GM21737 (cell line): ENCODE measurements around the gene KLC4.
A peak's percentile ranks its signal among the peaks of the same experiment; 100 is the strongest.

Experiments
- ATAC-seq: cut with Tn5 transposase; IDR thresholded peaks from one replicate; pipeline ENCODE4 v1.9.1; 2021; ENCODE audit warnings: mild to moderate bottlenecking, moderate library complexity; ENCODE audit not compliant: unreplicated experiment

KLC4 gene

GRCh38 chr6:43059168-43060033 lies at the start of gene KLC4, which contains the start of gene MRPL2:
KLC4 (plus strand) TSS chr6:43059631; CDS start chr6:43061336, 1,705 bp downstream.
MRPL2 (minus strand) TSS chr6:43059434; CDS start chr6:43059381, 53 bp downstream.
- ATAC-seq = peak; percentile 78

DNA sequence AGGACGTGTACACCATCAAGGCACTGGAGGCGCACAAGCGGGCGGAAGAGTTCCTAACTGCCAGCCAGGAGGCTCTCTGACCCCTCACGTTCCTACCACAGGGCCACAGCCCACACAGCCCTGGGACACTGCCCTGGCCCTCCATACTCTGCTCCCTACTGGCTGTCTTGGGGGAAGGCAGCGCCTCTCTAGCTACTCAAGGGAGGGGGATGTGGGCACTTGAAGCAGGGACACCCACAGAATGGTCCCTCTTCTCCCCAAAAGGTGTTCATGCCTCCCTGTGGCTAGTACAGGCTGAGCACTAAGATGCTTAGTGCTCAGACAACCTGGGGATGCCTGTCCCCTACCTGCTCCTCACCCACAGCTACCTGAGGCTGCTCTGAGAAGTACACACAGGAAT lies 48.2 kb upstream of the KLC4 start:
- no peak for ATAC-seq

DNA sequence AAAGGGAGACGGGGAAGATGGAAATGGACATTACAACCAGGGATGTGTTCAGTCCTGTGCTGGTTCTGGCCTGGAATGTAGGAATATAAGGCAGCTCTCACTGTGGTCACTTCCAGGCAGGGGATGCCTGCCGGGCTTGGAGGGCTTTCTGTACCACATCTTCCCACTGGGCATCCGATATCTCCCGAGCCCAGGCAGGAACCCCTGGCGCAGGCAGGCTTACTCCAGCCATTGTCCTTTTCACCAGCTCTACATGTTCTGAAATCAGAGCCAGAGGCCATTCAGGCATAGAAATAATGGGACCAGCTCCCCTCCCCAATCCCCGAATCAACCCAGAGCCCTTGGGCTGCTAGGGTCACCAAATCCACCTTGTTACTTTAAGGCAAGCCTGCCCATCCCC lies 47.1 kb upstream of the KLC4 start:
- ATAC-seq = no peak

DNA sequence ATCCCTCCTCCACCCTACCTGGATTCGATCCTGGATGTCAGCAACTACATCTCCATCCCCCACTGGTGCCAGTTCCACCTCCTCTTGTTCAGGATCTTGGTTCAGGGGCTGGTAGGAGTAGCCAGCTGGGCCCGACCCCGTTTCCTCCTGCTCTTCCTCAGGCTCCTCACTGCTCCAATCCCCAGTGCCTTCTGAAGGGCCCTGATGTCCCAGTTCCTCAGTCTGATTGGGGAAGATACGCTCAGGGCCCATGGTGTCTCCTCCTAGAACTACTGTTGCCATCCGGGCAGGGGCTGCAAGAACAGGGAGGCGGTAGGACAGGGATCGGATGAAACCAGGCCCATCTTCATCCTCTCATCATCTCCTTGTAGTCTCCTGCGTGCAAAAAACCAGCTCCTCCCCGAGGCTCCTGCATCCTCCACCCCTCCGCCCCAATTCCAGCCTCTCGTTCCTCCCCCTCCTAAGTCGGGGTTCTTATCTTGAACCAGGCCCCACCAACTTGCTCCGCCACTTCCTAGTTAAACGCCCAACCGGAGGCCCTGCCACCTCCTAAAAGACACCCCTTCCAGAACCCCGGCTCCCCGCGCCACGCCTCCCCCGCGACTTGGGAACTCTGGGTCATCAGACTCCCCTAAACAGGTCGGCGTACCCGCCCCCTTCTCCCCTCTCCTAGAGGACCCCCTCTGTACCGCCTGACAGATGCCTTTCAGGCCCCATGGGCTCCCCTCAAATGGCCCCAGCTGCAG lies 46.2 kb upstream of the KLC4 start:
- ATAC-seq = peak; percentile 13

GRCh38 chr6:43013843-43014433 lies 45.5 kb upstream of the KLC4 start, which contains the start of the genes KLHDC3 and MEA1:
KLHDC3 (plus strand) TSS chr6:43014249; CDS start chr6:43017193, 2,944 bp downstream.
MEA1 (minus strand) TSS chr6:43013946; CDS start chr6:43013813, 133 bp downstream.
- ATAC-seq = peak; percentile 86

DNA sequence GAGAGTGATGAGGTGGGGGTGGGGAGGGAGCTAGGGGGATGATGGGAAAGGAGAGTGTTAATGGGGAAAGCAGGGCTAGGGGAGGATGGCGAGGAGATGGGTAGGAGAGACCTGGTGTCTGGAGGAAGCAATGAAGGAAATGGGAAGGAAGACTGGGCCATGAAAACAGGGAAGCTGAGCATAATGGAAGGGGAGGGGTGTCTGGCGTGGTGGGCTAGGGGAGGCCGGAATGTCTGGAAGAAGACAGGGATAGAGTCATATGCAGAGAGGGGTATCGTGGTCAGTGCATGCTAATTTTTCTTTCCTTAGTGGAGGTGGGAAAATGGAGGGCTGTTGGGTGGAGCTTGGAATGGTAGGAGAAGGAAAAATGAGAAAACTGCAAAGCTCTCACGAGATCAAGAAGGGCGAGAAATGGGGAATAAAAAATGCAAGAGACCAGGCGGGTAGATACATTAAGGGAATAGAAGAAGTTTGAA lies 45.0 kb upstream of the KLC4 start:
- ATAC-seq = no peak

GRCh38 chr6:43016176-43016942 lies 43.1 kb upstream of the KLC4 start:
- ATAC-seq = no peak

- ATAC-seq = no peak
Observed at GRCh38 chr6:43016943-43017334, 42.5 kb upstream of the KLC4 start.

- ATAC-seq = no peak
Observed at GRCh38 chr6:43019152-43019551, 40.3 kb upstream of the KLC4 start.

- no peak for ATAC-seq
Observed at GRCh38 chr6:43020052-43020705, 39.3 kb upstream of the KLC4 start.

DNA sequence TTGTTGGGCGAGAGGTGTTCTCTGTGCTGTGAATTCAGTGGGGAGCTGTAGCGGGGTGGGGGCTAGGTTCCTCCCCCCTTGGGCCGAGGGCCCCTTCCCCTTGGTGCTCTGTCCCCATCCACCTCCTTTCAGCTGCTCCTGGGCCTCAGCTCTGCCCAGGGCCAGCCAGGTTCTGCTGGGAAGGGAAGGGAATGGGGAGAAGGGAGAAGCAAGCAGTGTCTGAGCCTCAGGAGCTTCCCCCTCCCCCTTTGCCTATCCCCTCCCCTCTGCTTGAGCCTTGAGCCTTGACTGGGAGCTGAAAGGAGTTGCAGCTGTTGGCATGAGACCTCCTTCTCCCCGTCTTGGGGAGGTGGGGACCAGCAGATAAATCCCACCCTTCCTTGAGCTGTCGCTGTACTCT lies 38.6 kb upstream of the KLC4 start:
- no peak for ATAC-seq

GRCh38 chr6:43021270-43022047 lies 38.0 kb upstream of the KLC4 start, which contains the start of gene RRP36:
RRP36 (plus strand) TSS chr6:43021623; CDS start chr6:43021655, 32 bp downstream.
- peak; percentile 43 for ATAC-seq

GRCh38 chr6:43024436-43024835 lies 35.0 kb upstream of the KLC4 start:
- ATAC-seq = no peak

DNA sequence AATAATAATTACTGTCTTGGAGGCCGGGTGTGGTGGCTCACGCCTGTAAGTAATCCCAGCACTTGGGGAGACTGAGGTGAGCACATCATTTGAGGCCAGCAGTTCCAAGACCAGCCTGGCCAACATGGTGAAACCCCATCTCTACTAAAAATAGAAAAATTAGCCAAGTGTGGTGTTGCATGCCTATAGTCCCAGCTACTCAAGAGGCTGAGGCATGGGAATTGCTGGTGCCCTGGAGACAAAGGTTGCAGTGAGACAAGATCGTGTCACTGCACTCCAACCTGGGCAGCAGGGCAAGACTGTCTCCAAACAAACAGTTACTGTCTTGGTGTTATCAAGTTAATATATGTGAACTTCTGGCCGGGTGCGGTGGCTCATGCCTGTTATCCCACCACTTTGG lies 33.1 kb upstream of the KLC4 start:
- no peak for ATAC-seq

GRCh38 chr6:43029120-43029519 lies 30.3 kb upstream of the KLC4 start:
- no peak for ATAC-seq

GRCh38 chr6:43032326-43032725 lies 27.1 kb upstream of the KLC4 start:
- no peak for ATAC-seq

- no peak for ATAC-seq
Observed at GRCh38 chr6:43033496-43034189, 25.8 kb upstream of the KLC4 start.

GRCh38 chr6:43034190-43034525 lies 25.3 kb upstream of the KLC4 start:
- ATAC-seq = no peak
